HL-60 (cell line): ENCODE data around the gene XK.
A peak's percentile ranks its signal among the peaks of the same experiment; 100 is the strongest.

Experiments
- DNase-seq, 2 experiments: peaks; one replicate each; pipeline ENCODE4 v3.0.0-alpha.2; 2010 to 2020; ENCODE audit warnings: low read depth in 1 of 2, low spot score in 1 of 2
- H3K27ac ChIP-seq: fragments of 250-450 bp; sonication (Bioruptor Pico); replicated peaks from 2 replicates; pipeline ENCODE4 v1.5.1; 2020; ENCODE audit warnings: mild to moderate bottlenecking, moderate library complexity
- H3K27me3 ChIP-seq: fragments of 250-450 bp; sonication (Bioruptor Pico); 2 replicates; pipeline ENCODE4 v1.5.1; 2021; ENCODE audit warnings: mild to moderate bottlenecking, moderate library complexity; ENCODE audit not compliant: insufficient read depth, poor library complexity, severe bottlenecking
- H3K4me3 ChIP-seq: replicated peaks from 2 replicates; pipeline ENCODE4 v1.5.1; 2011; ENCODE audit warnings: mild to moderate bottlenecking, control low read depth, low read length; ENCODE audit not compliant: insufficient read depth
- CTCF ChIP-seq: IDR thresholded peaks from one replicate; pipeline ENCODE4 v1.5.1; 2011; ENCODE audit warnings: low read length, control low read depth, inconsistent platforms; ENCODE audit not compliant: insufficient read depth
- GABPA ChIP-seq: IDR thresholded peaks from 2 replicates; pipeline ENCODE4 v1.6.1; 2012; ENCODE audit warnings: low read depth
- POLR2AphosphoS5 ChIP-seq: IDR thresholded peaks from 2 replicates; pipeline ENCODE4 v1.6.1; 2012; ENCODE audit warnings: low read depth
- REST ChIP-seq: IDR thresholded peaks from 2 replicates; pipeline ENCODE4 v1.6.1; 2012; ENCODE audit warnings: low read depth; ENCODE audit not compliant: insufficient replicate concordance
- SPI1 ChIP-seq: IDR thresholded peaks from 2 replicates; pipeline ENCODE4 v1.6.1; 2012; ENCODE audit warnings: low read depth, mild to moderate bottlenecking, borderline replicate concordance

The XK gene

GRCh38 chrX:37684426-37684825 lies 1.2 kb upstream of the XK start:
- no peak overlapping the region for H3K27ac ChIP-seq
- TF ChIP-seq SPI1 = no peak
- no peak for TF ChIP-seq GABPA
- no peak for TF ChIP-seq REST
- no peak for TF ChIP-seq CTCF
- TF ChIP-seq POLR2AphosphoS5 = no peak
- H3K4me3 ChIP-seq = no peak overlapping the region
- DNase-seq = no peak
- peaks cover 2% of the 10 kb centered on the region for H3K27me3 ChIP-seq

GRCh38 chrX:37684973-37685372 lies 618 bp upstream of the XK start:
- H3K27ac ChIP-seq = no peak overlapping the region
- H3K27me3 ChIP-seq = peaks cover 2% of the 10 kb centered on the region
- TF ChIP-seq POLR2AphosphoS5 (no peak), SPI1 (no peak), GABPA (no peak), CTCF (no peak), REST (no peak)
- no peak overlapping the region for H3K4me3 ChIP-seq
- no peak for DNase-seq

GRCh38 chrX:37686369-37686995 lies 891 bp downstream of the XK start:
- Histone ChIP-seq H3K27ac (no peak overlapping the region; the same call in 1 of the 2 replicates), H3K27me3 (peaks cover 2% of the 10 kb centered on the region), H3K4me3 (peak overlapping the region; percentile 33; the same call in 1 of the 2 replicates)
- no peak for DNase-seq
- TF ChIP-seq CTCF = no peak
- no peak for TF ChIP-seq POLR2AphosphoS5
- TF ChIP-seq SPI1 = no peak

GRCh38 chrX:37686996-37687395 lies 1.4 kb downstream of the XK start:
- Histone ChIP-seq H3K27ac (no peak overlapping the region), H3K27me3 (peaks cover 2% of the 10 kb centered on the region), H3K4me3 (no peak overlapping the region)
- no peak for TF ChIP-seq SPI1
- TF ChIP-seq GABPA = no peak
- no peak for TF ChIP-seq REST
- TF ChIP-seq CTCF = no peak
- TF ChIP-seq POLR2AphosphoS5 = no peak
- DNase-seq = no peak
